HPDE6-E6E7 (cell line): Measurements from ENCODE around the gene S100A14.

Experiments used
- DNase-seq: peaks from one replicate; pipeline ENCODE4 v3.0.0; 2011; ENCODE audit warnings: missing footprints; ENCODE audit errors: extremely low spot score

The S100A14 gene

GRCh38 chr1:153639280-153639679 lies 23.2 kb upstream of the S100A14 start:
- no peak for DNase-seq

- DNase-seq = no peak
Measured at GRCh38 chr1:153638261-153638660, 22.1 kb upstream of the S100A14 start.

GRCh38 chr1:153636312-153636711 lies 20.2 kb upstream of the S100A14 start:
- no peak for DNase-seq

- DNase-seq = no peak
Measured at GRCh38 chr1:153635872-153636271, 19.7 kb upstream of the S100A14 start.

- peak; percentile 95 for DNase-seq
Measured at GRCh38 chr1:153633754-153634665, 17.9 kb upstream of the S100A14 start, which contains the start of gene CHTOP. CHTOP (plus strand) TSS chr1:153634066; CDS start chr1:153636589, 2,523 bp downstream.

GRCh38 chr1:153633161-153633753 lies 17.1 kb upstream of the S100A14 start:
- no peak for DNase-seq

GRCh38 chr1:153631047-153632022 lies 15.2 kb upstream of the S100A14 start:
- DNase-seq = no peak

- no peak for DNase-seq
Measured at GRCh38 chr1:153630384-153630783, 14.3 kb upstream of the S100A14 start.

GRCh38 chr1:153629971-153630370 lies 13.8 kb upstream of the S100A14 start:
- no peak for DNase-seq

GRCh38 chr1:153629343-153629665 lies 13.2 kb upstream of the S100A14 start:
- DNase-seq = no peak

- DNase-seq = no peak
Measured at GRCh38 chr1:153628638-153629342, 12.7 kb upstream of the S100A14 start.

GRCh38 chr1:153627715-153628626 lies 11.8 kb upstream of the S100A14 start, which contains the start of gene S100A1:
S100A1 (plus strand) TSS chr1:153628434; CDS start chr1:153630522, 2,088 bp downstream.
- no peak for DNase-seq

- DNase-seq = peak; percentile 79
Measured at GRCh38 chr1:153626904-153627714, 11.0 kb upstream of the S100A14 start, which contains the start of gene S100A13. S100A13 (minus strand) TSS chr1:153627505; CDS start chr1:153626472, 1,033 bp downstream.

- no peak for DNase-seq
Measured at GRCh38 chr1:153626477-153626903, 10.4 kb upstream of the S100A14 start.

GRCh38 chr1:153624965-153625611 lies 9.0 kb upstream of the S100A14 start:
- DNase-seq = no peak

- DNase-seq = no peak
Measured at GRCh38 chr1:153623101-153623500, 7.0 kb upstream of the S100A14 start.

- DNase-seq = no peak
Measured at GRCh38 chr1:153619171-153619570, 3.0 kb upstream of the S100A14 start.

GRCh38 chr1:153617663-153618062 lies 1.5 kb upstream of the S100A14 start:
- DNase-seq = no peak

- no peak for DNase-seq
Measured at GRCh38 chr1:153616917-153617311, 789 bp upstream of the S100A14 start.
